Activated naive CD4-positive, alpha-beta T cell treated with anti-CD3 and anti-CD28 coated beads, Interleukin-2, amount 50 U/mL, for 16 hours (primary cell): ENCODE results near the gene CFAP91.

Experiments
- DNase-seq: peaks from one replicate; pipeline ENCODE4 v3.0.0-alpha.2; 2020

CFAP91 gene

GRCh38 chr3:119746423-119746822 is 43.6 kb downstream of the CFAP91 start:
- no peak for DNase-seq

DNA sequence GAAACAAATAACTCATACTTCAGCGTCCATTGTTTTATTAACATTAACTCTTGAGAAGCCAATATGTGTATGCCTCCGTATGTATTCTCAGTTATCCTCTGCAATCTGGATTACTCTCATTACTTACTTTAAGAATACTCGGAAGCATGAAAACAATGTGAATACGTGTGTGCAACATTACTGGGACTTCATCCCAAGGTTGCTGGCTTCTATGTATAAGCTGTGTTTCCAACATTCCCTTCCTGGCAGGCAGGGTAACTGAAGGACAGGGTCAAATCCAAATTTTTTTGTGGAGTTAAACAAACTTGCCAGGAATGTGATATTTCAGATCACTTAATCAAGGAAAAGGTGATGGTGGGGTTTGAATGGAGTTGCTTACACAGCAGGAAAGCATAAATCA is 44.5 kb downstream of the CFAP91 start:
- no peak for DNase-seq

- no peak for DNase-seq
These were observed 46.2 kb downstream of the CFAP91 start for GRCh38 chr3:119748991-119749390.

GRCh38 chr3:119751423-119751822 is 48.6 kb downstream of the CFAP91 start:
- DNase-seq, result no peak
